ENCODE measurements around the gene GPR55. TPM values are rescaled to one million over a fixed set of nuclear protein-coding genes. Genes with fewer than 3 reads are reported as not detected.
"Not testable (repeated sequence)": the region's sequence is repeated elsewhere in the genome, so short reads cannot be mapped to it uniquely, and the experiment has no call there.

GPR55 gene
- total RNA-seq, 1 experiment from 2014 or later = not detected

DNA sequence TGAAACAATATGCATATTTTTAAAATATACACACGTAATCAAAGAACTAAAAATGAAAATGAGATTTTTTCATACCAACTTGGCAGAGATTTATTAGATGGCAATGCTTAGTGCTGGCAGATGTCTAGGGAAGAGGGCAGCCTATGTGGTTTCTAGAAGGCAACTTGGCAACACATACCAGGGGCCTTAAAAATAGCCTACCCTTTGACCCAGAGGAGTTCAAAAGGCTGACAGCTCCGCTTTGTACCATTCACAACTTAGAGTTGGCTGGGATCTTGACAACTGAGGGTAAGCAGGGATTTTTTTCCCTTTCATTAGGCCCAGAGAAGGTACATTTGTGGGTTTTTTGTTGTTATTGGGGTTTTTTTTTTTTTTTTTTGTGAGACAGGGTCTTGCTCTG, 26.4 kb upstream of the GPR55 start:
- DNase-seq (ENCODE audit: low read depth) = no peak

DNA sequence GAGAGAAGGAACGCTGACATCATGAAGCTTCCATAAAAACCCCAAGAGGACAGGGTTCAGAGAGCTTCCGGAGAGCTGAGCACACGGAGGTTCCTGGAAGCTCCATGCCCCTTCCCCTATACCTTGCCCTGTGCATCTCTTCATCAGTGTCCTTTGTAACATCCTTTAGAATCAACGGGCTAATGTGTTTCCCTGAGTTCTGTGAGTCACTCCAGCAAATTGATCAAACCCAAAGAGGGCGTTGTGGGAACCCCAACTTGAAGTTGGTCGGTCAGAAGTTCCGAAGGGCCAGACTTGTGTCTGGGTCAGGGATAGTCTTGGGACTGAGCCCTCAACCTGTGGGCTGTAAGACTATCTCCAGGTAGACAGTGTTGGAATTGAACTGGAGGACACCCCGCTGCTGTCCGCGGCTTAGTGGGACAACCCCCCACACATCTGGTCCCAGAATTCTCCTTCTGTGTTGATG, 25.9 kb upstream of the GPR55 start:
- no peak for DNase-seq (ENCODE audit: low read depth)

DNA sequence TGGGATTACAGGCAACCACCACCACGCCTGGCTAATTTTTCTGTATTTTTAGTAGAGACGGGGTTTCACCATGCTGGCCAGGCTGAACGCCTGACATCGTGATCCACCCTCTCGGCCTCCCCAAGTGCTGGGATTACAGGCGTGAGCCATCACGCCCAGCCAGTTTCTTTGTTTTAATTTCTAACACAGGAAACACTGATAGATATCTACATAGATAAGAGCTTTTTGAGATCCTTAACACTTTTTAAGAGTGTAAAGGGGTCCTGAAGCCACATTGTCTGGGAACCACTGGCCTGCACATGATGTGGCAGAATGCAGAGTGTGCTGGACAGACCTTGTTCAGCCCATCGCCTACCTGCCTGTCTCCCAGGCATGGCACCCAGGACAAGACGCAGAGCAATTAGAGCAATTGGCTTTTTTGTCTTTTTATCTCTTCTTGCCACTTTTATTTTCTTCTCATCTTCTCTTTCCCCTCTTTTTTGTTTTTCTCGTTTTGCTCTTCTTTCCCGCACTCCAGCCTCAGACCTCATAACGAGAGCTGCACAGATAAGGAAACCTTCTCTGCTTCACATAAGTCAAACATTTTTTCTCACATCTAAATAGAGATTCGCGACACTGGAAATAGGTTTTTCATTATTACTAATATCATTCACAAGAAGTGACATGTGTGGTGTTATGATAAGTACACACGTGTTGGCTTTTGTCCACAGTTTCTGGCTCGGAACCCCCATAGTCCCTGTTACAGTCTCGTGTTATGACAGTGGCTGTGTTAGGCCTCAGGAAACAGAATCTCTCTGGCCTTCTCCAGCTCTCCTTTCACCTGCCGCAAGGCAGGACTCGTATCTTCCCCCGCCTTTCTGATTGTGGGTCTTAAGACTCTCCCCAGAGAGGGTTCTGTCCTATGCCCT, 25.2 kb upstream of the GPR55 start:
- DNase-seq (ENCODE audit: low read depth) = no peak

DNA sequence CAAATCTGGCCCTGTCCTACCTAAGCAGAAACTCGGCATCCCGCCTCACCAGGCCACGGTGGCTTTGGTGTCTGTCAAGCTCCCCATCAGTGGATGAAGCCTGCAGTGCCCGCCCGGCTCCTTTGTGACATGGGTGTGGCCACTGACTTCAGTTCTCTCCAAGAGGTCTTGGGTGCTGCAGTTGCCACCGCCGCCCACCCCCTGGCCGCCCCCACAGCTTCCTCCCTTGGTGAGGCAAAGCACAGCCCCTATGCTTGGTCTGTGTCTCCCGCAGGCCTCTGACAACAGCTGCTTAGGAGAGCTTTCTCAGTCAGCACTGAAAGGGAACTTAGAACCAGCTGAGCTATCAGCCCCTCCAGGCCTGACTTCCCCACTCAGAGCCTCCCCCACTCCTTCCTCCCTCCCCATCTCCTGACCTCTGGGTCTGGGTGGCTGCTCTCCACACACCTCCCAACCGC, 22.9 kb upstream of the GPR55 start:
- no peak for DNase-seq (ENCODE audit: low read depth)

DNA sequence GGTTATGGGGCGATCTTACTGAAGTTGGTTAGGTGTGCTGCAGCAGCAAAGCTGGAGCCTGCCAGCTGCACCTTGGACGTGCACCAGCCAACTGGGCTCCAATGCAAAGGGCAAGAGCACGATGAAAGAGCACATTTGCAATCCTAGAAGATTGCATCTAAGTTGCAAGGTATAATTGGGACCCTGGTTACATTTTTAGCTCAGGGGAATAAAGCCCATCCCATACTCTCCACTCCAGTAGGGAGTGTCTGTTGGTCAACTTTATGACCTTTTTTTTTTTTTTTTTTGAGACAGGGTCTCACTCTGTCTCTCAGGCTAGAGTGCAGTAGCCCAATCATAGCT, 22.2 kb upstream of the GPR55 start:
- no peak for DNase-seq (ENCODE audit: low read depth)

DNA sequence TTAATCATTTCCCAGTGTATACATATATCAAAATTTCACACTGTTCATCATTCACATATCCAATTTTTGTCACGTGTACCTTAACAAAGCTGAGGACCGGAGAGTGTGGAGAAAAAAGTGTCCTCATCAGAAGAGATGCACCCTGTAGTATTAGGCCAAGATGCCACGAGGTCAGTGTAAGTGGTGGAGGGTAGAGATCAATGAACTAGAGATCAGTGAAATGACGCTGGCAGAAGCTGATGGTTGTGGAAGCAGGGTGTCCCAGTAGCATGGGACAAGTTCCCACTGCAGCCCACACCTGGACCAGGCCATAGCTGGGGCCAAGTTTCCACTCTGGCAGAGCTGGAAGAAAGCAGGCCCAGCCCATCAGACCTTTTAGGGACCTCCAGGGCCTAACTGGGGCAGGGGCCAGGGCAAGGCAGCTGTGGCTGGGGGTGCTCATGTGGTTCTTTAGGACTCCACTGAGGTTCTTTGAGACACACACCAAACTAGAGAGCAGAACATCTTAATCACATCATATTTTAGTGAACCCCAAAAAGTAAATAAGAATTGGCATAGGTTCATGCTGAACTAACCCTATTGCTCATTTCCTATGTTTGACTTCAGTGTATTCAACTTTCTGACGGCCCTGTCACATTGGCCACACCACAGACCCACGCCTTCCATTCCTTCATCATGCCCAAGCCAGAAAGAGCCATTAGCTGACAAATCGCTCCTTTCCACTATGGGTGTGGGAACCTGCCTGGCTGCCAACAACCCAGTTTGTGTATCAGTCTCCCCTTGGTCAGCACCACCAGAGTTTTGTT, 21.6 kb upstream of the GPR55 start:
- DNase-seq (ENCODE audit: low read depth) = no peak

DNA sequence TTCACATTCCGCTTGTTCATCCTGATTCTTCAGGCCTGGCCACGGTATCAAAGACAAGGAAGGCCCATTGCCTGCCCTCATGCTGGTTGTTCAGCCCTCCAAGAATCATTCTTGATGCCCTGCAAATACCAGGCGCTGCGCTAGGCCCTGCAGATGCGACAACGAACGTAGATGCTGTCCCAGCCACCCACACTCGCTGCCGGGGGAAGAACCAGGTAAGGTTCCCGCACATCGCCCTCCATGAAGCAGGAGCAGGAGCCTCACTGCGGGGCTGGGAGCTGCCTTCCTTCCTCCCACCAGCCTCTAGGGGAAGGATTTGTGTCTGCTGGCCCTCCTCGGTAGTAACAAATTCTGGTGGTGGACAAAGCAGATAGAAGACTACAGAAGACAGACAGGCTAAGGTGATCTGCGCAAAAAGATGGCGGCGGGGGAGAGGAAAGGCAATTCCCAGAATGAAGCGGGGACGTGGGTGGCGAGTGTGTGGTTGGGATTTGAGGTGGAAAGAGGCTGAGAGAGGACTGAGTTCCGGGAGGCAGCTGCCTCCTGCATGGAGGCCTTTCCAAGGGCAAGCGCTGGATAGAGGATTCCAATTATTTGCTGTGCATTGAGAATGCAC, 19.8 kb upstream of the GPR55 start:
- no peak for DNase-seq (ENCODE audit: low read depth)

DNA sequence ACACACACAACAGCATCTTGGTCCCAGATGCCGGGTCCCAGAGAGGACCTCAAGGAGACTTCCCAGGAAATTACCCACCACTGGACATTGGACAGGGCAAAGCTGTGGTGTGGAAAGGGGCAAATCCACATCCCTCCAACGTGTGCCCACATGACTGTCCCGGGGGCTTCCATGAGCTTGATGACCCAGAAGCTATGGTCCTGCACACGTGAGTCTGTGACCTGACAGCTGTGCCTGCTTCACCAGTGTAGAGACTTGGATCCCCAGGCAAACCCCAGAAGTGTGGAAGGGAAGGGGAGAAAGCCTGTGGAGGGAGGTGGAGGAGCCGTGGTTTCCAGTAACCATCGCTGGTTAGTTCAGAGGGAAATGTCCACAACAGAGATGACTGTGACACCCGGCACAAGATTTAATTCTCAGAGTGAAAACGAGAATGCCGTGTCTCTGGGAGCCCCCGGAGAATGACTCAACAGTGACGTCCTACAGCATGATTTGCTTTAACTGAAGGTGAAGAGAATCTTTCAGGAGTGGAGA, 19.1 kb upstream of the GPR55 start:
- no peak for DNase-seq (ENCODE audit: low read depth)

DNA sequence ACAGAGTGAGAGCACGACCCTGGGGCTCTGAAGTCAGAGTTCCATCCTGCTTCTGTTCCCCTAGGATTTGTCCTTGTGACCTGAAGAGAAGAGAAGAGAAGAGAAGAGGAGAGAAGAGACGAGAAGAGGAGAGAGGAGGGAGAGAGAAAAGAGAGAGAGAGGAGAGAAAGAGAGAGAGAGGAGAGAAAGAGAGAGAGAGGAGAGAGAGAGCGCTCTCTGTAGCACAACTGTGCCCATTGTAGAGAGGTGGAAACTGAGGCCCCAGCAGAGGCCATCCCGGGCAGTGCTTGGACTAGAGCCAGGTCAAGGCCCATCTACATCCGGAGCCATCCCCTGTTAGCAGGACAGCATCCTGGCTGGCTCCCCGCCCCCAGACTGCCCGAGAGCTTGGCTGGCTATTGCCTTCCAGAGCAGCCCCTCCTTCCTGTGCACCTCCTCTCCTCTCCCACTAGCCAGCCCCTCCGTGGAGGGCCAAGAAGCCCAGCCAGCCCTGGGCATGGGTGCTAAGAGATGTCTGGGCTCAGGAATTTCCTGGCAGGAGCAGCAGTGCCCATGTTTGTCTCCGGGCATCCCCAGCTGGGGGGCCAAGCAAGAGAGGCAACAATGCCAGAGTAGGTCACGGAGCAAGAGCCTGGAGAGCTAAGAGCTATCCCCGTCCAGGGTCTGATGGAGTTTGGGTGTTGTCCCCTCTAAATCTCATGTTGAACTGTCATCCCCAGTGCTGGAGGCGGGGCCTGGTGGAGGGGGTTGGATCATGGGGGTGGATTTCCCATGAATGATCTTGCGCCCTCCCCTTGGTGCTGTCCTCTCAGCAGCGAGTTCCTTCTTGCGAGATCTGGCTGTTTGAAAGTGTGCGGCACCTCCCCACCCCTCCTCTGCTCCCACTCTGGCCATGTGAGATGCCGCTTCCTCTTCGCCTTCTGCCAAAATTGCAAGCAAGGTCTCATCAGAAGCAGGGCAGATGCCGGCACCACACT, 18.2 kb upstream of the GPR55 start:
- no peak for DNase-seq (ENCODE audit: low read depth)

DNA sequence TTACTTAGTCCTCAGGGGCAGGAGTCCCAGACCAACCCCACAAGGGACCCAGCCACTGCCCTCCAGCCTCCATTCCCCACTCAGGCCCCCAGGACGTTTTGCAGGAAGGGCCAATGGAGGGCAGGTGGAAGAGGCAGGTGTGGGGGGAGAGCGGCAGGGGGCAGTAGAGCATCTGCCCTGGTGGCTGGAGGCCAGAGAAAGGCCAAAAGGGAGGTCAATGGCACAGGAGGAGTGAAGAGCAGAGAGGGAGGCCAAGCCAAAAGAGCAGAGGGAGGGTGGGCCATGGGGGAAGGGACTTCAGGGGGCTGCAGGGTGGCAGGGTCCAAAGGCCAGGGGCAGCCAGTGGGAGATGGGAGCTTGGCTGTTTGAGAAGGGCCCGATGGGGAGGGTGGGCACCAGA, 17.3 kb upstream of the GPR55 start:
- no peak for DNase-seq (ENCODE audit: low read depth)

DNA sequence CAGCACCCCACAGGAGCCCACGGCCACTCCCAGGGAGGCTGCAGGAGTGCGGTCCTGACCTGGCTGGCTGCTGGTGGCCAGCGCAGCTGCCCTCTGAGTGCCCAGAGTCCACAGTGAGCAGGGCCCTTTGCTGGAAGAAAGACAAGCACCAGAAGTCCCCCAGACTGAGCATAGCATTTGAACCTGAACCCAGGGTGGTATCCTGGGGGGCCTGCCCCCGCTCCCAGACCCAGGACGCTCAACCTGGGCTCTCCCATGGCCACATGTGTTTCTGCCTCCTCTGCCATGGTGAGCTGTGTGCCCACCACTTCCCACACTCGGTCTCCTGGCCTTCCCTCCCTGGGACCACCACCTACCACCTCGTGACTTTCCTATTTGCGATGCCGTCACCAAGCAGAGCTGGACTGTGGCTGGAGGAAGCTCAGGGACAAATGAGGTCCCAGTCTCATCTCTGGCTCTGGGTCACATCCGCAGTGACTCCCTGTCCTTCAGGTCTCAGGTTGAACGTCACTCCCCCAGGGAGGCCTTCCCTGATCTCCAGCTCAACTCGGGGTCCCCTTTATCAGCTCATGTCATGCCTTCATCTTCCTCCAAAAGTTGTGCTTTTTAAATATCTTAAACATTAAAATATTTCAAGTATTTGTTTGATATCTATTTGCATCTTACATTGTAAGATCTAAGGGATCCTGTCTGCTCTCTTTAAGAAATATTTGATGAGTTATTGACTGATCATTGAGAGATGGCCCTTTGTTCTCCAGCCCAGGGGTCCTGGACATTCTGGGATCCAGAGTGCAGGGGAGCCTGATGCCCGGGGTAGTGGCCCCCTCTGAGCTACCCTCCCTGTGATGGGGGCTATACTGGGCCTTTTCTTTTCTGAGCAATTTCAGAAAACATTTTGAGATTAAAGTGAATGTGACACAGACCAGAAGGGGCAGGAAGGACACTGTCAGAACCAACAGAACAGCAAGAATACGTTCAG, 16.4 kb upstream of the GPR55 start:
- no peak for DNase-seq (ENCODE audit: low read depth)

DNA sequence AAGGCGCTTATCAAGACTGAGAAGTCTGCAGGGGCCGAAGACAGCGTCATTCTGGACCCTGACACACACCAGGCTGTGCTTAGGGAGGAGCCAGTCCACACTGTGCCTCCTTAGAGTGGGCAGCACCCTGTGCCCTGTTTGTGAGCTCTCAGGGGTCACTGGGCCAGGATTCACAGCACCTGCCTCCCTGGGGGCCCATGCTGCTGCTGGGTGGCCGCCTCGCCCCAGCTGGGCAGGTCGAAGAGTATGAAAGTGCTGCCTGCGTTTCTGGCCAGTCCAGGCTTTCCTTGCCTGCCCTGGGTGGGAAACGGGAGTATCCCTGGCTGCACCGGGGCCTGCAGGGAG, 15.4 kb upstream of the GPR55 start:
- DNase-seq (ENCODE audit: low read depth) = no peak

DNA sequence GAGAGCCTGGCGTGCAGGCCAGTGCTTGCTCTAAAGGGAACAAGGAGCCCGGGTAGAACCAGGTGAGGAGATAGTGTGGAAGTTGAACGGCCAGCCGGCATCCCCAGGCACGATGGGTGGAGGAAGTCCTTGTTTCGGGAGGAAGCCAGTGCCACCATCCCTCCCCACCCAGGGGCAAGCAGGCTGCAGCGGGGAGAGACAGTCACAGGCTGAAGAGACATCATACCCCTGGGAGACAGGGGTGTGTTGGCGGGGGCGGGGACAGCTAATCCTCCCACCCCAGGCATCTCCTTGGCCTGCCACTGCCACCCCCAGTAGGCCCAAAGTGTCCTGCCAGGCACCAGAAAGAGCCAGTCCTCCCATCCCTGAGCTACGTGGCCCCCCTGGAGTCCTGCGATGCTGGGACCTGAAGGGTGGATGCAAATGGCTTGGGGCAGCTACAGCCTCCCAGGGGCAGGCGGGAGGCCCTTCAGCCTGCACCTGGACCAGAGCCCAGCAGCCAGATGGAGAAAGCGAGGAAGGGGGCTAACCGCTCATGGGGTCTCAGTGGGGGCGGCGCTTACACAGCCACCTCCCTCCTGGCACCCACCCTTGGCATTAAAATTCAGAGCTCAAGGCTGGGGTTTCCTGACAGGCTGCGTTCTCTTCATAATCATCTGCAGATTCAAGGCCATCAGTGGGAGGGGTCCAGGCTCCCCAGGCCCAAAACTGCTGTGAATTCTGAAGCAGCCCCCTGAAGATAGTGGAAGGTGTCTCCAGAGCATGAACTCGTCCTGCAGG, 14.8 kb upstream of the GPR55 start:
- no peak for DNase-seq (ENCODE audit: low read depth)

DNA sequence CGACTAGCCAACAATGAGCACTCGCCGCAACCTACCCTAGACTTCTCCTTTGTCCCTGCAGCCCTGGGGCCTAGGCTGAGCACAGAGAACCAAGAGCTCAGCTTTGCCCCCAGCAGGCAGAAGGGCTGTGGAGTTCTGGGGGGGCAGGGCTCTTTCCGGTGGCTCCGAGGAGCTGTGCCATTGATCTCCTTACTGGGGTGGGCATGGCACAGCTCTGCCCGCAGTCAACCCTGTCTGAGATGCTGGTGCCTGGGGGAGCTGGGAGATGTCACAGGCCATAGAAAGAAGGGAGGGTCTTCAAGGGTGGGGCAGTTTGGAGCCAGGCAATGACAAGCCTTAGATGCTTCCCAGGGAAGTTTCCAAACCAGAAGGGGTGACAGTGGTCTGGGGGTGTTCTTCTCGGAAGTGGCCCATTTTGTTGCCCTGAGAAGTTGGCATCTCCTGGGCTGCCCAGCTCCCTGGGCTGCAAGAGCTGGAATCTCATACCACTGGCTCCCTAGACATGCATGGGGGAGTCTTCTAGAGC, 14.1 kb upstream of the GPR55 start:
- no peak for DNase-seq (ENCODE audit: low read depth)

DNA sequence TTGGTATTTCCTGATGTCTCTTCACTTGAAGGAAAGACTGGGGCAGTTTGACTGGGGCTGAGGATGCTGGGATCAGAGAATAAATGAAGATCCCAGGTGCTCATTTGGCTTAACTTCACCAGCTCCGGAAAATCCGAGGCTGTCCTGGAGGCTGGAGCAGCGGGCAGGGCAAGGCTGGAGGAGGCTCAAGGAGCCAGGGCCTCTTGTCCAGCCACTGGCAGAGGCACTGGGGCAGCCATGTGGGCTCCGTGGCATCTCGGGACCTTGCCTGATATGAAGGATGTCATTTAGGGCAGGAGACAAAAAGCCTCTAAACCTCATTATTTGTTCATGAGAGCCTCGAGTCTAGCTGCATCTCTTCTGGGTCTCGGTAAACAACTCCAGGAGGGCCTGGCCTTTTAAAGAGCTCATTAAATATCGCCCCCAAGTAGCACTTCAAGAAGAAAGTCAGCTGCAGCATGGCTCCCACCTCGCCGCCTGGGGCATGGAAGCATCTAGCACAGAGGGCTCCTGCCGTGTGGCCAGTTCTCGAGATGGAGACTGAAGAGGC, 13.5 kb upstream of the GPR55 start:
- DNase-seq (ENCODE audit: low read depth) = no peak

DNA sequence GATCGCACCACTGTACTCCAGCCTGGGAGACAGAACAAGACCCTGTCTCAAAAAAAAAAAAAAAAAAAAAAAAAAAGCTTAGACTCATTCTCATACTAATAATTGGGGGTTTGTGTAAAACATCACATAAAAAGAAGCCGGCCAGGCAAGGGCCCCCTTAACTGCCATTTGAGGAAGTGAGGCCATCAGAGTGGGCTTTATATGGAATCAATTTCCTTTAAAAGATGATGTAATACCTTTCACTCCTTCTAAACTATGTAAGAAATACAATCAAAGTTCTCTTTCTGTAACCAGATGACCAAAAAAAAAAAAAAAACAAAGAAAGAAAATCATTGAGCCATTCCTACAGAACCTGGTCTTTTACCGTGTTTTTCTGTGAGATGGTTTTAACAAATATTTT, 13.1 kb upstream of the GPR55 start:
- DNase-seq (ENCODE audit: low read depth) = no peak

DNA sequence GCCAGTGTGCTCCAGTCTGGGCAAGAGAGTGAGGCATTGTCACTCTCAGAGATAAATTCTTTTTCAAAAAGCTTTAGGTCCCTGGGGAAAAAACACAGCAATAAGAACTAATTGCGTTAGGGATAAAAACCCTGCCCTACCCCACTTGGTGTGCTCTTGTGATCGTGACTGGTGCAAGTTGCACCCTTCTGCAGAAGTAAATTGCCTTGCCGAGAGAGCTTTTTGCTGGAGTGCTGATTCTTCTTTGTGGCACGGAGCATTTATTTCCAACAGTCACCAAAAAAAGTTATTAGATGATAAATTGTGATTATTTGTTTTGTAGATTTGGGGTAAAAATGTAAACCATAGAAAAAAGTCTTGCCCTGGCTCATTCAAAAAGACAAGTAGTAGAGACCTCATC, 12.3 kb upstream of the GPR55 start:
- no peak for DNase-seq (ENCODE audit: low read depth)

DNA sequence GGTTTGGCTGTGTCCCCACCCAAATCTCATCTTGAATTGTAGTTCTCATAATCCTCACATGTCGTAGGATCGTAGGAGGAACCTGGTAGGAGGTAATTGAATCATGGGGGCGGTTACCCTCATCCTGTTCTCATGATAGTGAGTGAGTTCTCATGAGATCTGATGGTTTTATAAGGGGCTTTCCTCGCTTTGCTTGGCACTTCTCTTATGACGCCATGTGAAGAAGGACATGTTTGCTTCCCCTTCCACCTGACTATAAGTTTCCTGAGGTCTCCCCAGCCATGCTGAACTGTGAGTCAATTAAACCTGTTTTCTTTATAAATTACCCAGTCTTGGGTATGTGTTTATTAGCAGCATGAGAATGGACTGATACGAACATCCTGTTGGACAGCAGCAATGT, 11.2 kb upstream of the GPR55 start:
- not testable (repeated sequence) for DNase-seq (ENCODE audit: low read depth)

DNA sequence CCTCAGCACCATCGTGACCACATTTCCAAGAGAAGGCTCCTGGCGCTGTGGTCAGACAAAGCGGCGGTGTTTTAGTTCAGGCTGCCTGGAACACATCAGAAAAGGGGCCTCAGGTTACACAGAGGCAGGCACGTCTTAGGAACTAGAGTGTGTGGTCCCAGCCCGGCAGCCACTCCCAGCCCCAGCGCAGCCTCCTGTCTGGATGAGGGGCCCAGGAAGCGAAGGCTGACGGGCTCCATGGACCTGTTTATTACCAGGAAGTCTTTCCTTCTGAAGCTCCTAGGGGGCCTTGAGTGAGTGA, 10.0 kb upstream of the GPR55 start:
- DNase-seq (ENCODE audit: low read depth) = no peak
